SK-N-SH (cell line): ENCODE results near the gene PMP22. TPM values are rescaled to one million over a fixed set of nuclear protein-coding genes. Genes with fewer than 3 reads are reported as not detected.

Experiments used
- CTCF ChIA-PET: fragments of 300-600, 350-600 bp; formaldehyde crosslinking; extraction: SDS; loops from one replicate; lab custom pipeline; 2021; lab: Yijun Ruan, JAX
- POLR2A ChIA-PET: fragments of 350-600 bp; sonication (Branson Sonifier 250); formaldehyde crosslinking; extraction: SDS; loops from one replicate; lab custom pipeline; 2020; ENCODE audit warnings: antibody characterized with exemption, inconsistent platforms; lab: Yijun Ruan, JAX
- DNase-seq: peaks from one replicate; pipeline ENCODE4 v3.0.0; 2012
- H2AFZ ChIP-seq: fragments of 200-600 bp; sonication (generic); 2 replicates; pipeline ENCODE4 v1.8.1; 2016; ENCODE audit warnings: antibody characterized with exemption, mild to moderate bottlenecking, low read depth
- H3F3A ChIP-seq: fragments of 200-600 bp; sonication (generic); replicated peaks from 2 replicates; pipeline ENCODE3; 2016; ENCODE audit warnings: antibody characterized with exemption, mild to moderate bottlenecking; ENCODE audit not compliant: insufficient read depth
- H3K27ac ChIP-seq, 2 experiments: fragments of 200-500 bp in 1 of 2; fragments of 200-600 bp in 1 of 2; sonication (Bioruptor generic) in 1 of 2; sonication (generic), shearing (Covaris generic) in 1 of 2; 2 replicates each; pipeline versions ENCODE4 v1.5.1 to v1.6.1; 2014 to 2016; ENCODE audit warnings: low read depth in 2 of 2, inconsistent platforms in 1 of 2, low read length in 1 of 2, mild to moderate bottlenecking in 1 of 2, mixed read lengths in 1 of 2
- H3K27me3 ChIP-seq: fragments of 200-600 bp; sonication (generic), shearing (Covaris generic); 2 replicates; pipeline ENCODE4 v1.6.1; 2016; ENCODE audit warnings: mixed run types; ENCODE audit not compliant: insufficient read depth
- H3K36me3 ChIP-seq, 2 experiments: fragments of 200-500 bp in 1 of 2; fragments of 200-600 bp in 1 of 2; sonication (Bioruptor generic) in 1 of 2; sonication (generic) in 1 of 2; replicated peaks in 1 of 2; 2 replicates each; pipeline versions ENCODE3 to v1.5.1; 2014 to 2016; ENCODE audit warnings: low read length in 1 of 2, mild to moderate bottlenecking in 1 of 2; ENCODE audit not compliant: insufficient read depth in 2 of 2, control insufficient read depth in 1 of 2
- H3K4me1 ChIP-seq, 2 experiments: fragments of 200-500 bp in 1 of 2; fragments of 200-600 bp in 1 of 2; sonication (Bioruptor generic) in 1 of 2; sonication (generic), shearing (Covaris generic) in 1 of 2; 2 replicates each; pipeline versions ENCODE4 v1.5.1 to v1.6.1; 2014 to 2016; ENCODE audit warnings: low read depth in 1 of 2, low read length in 1 of 2, mixed run types in 1 of 2; ENCODE audit not compliant: insufficient read depth in 2 of 2, control insufficient read depth in 1 of 2
- H3K4me2 ChIP-seq: fragments of 200-600 bp; sonication (generic), shearing (Covaris generic); 2 replicates; pipeline ENCODE4 v1.6.1; 2017; ENCODE audit warnings: mixed run types
- H3K4me3 ChIP-seq, 2 experiments: fragments of 200-500 bp in 1 of 2; fragments of 200-600 bp in 1 of 2; sonication (Bioruptor generic) in 1 of 2; sonication (generic), shearing (Covaris generic) in 1 of 2; 2 replicates each; pipeline versions ENCODE4 v1.5.1 to v1.8.1; 2014 to 2016; ENCODE audit warnings: low read depth in 2 of 2, inconsistent platforms in 1 of 2, low read length in 1 of 2, mild to moderate bottlenecking in 1 of 2, mixed read lengths in 1 of 2, moderate library complexity in 1 of 2
- H3K79me2 ChIP-seq: fragments of 200-600 bp; sonication (generic); 2 replicates; pipeline ENCODE4 v1.8.1; 2017; ENCODE audit warnings: mild to moderate bottlenecking; ENCODE audit not compliant: insufficient read depth
- H3K9ac ChIP-seq: fragments of 200-600 bp; sonication (generic); 2 replicates; pipeline ENCODE4 v1.6.1; 2017; ENCODE audit warnings: mixed run types
- H3K9me2 ChIP-seq: fragments of 200-600 bp; sonication (generic); 2 replicates; pipeline ENCODE4 v1.6.1; 2017; ENCODE audit warnings: mixed run types
- H3K9me3 ChIP-seq: fragments of 200-600 bp; sonication (generic); 2 replicates; pipeline ENCODE4 v1.6.1; 2017; ENCODE audit warnings: mixed run types, mild to moderate bottlenecking, moderate library complexity
- H4K20me1 ChIP-seq: fragments of 200-600 bp; sonication (generic); 2 replicates; pipeline ENCODE4 v1.6.1; 2017; ENCODE audit warnings: mild to moderate bottlenecking, mixed run types; ENCODE audit not compliant: insufficient read depth
- ELF1 ChIP-seq: IDR thresholded peaks from 2 replicates; pipeline ENCODE4 v1.4.0; 2012
- FOXJ3 ChIP-seq: sonication (generic); formaldehyde crosslinking; IDR thresholded peaks from 2 replicates; pipeline ENCODE4 v1.5.1; 2020; ENCODE audit warnings: mild to moderate bottlenecking, missing genetic modification reagents
- FOXM1 ChIP-seq: IDR thresholded peaks from 2 replicates; pipeline ENCODE4 v1.4.0; 2012; ENCODE audit warnings: low read depth, mild to moderate bottlenecking
- GABPA ChIP-seq: IDR thresholded peaks from 2 replicates; pipeline ENCODE4 v1.4.0; 2012; ENCODE audit warnings: low read depth, mild to moderate bottlenecking
- GATA2 ChIP-seq: sonication (generic); formaldehyde crosslinking; IDR thresholded peaks from 2 replicates; pipeline ENCODE4 v1.5.0; 2020; ENCODE audit warnings: mild to moderate bottlenecking, missing genetic modification reagents
- MEF2A ChIP-seq: IDR thresholded peaks from 2 replicates; pipeline ENCODE4 v1.4.0; 2012; ENCODE audit warnings: low read depth, borderline replicate concordance
- NFIC ChIP-seq: IDR thresholded peaks from 2 replicates; pipeline ENCODE4 v1.4.0; 2012; ENCODE audit warnings: borderline replicate concordance
- POLR2AphosphoS5 ChIP-seq: IDR thresholded peaks from 2 replicates; pipeline ENCODE4 v1.6.1; 2012; ENCODE audit warnings: low read depth, low read length
- RAD21 ChIP-seq: IDR thresholded peaks from 2 replicates; pipeline ENCODE4 v1.6.1; 2012; ENCODE audit warnings: mild to moderate bottlenecking, low read length
- SIN3A ChIP-seq: IDR thresholded peaks from 2 replicates; pipeline ENCODE4 v1.6.1; 2012; ENCODE audit warnings: low read depth, mild to moderate bottlenecking, low read length, moderate library complexity, borderline replicate concordance
- SMC3 ChIP-seq: IDR thresholded peaks from 2 replicates; pipeline ENCODE4 v1.6.1; 2012; ENCODE audit warnings: low read depth, low read length, improper control_type of control experiment
- TCF12 ChIP-seq: IDR thresholded peaks from 2 replicates; pipeline ENCODE4 v1.4.0; 2012
- WGBS: methylation state at CpG from one replicate; pipeline ENCODE4 v1.1.6; 2017; ENCODE audit warnings: low lambda C conversion rate; 5-methylcytosine and 5-hydroxymethylcytosine counted together
- polyA plus RNA-seq, 3 experiments: library from polyadenylated mRNA; depleted of rRNA; stranded (reverse); fragments of >200 nt; gene quantifications; 2 replicates each; pipeline ENCODE4 v1.2.3, GENCODE V29; 2012
- TF ChIP-seq, protein P1 (sequence below): IDR thresholded peaks from 2 replicates; pipeline ENCODE4; 2012
- TF ChIP-seq, protein P2 (sequence below): IDR thresholded peaks from 2 replicates; pipeline ENCODE4 v1.6.1; 2012; ENCODE audit warnings: mild to moderate bottlenecking, low read depth, low read length, moderate library complexity
- TF ChIP-seq, protein P3 (sequence below): IDR thresholded peaks from 2 replicates; pipeline ENCODE4 v1.4.0; 2012; ENCODE audit warnings: low read depth

PMP22 gene
- polyA plus RNA-seq, 1 of the 3 experiments (the other 2 are of a cell fraction) = 82.5 TPM

DNA sequence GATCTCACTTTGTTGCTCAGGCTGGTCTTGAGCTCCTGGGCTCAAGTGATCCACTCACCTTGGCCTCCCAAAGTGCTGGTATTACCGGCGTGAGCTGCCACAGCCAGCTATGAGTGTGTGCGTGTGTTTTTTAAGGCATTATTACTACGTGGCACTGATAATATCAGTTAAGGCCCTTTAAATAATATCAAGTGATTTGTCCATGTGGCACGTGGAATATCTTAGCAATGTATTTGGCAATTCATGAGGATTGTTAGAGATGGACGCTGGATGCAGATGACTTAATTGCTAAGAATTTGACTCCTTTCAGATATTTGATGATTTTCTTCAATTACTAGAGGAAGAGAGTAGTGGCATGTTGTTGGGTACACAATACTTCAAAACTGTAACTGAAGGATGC lies 25.5 kb upstream of the PMP22 start:
- H3K9me2 ChIP-seq = no peaks in the 10 kb centered on the region
- 74% methylated on average over 6 of the region's 6 CpGs for WGBS
- H3F3A ChIP-seq = no peaks in the 10 kb centered on the region
- H2AFZ ChIP-seq = no peak overlapping the region
- no peaks in the 10 kb centered on the region for H3K36me3 ChIP-seq
- ChIA-PET CTCF (interaction anchor here (2.3 kb wide), 1 partner anchor 212 kb away, joined by 6 read pairs; no protein-coding TSS in a partner anchor), POLR2A (no interaction called here)
- no peak overlapping the region for H3K9ac ChIP-seq
- H4K20me1 ChIP-seq = no peaks in the 10 kb centered on the region
- H3K4me3 ChIP-seq = no peak overlapping the region
- H3K9me3 ChIP-seq = no peaks in the 10 kb centered on the region
- H3K79me2 ChIP-seq = no peaks in the 10 kb centered on the region
- no peaks in the 10 kb centered on the region; the same call in 1 of the 2 replicates for H3K27me3 ChIP-seq
- no peak for TF ChIP-seq FOXJ3 (CRISPR knock-in tag)
- no peak for TF ChIP-seq RAD21
- DNase-seq = no peak
- H3K4me2 ChIP-seq = no peak overlapping the region
- peaks cover 0 to 29% of the 10 kb centered on the region in 2 experiments; a peak in 2 of 4 replicates for H3K4me1 ChIP-seq
- H3K27ac ChIP-seq = no peak overlapping the region

DNA sequence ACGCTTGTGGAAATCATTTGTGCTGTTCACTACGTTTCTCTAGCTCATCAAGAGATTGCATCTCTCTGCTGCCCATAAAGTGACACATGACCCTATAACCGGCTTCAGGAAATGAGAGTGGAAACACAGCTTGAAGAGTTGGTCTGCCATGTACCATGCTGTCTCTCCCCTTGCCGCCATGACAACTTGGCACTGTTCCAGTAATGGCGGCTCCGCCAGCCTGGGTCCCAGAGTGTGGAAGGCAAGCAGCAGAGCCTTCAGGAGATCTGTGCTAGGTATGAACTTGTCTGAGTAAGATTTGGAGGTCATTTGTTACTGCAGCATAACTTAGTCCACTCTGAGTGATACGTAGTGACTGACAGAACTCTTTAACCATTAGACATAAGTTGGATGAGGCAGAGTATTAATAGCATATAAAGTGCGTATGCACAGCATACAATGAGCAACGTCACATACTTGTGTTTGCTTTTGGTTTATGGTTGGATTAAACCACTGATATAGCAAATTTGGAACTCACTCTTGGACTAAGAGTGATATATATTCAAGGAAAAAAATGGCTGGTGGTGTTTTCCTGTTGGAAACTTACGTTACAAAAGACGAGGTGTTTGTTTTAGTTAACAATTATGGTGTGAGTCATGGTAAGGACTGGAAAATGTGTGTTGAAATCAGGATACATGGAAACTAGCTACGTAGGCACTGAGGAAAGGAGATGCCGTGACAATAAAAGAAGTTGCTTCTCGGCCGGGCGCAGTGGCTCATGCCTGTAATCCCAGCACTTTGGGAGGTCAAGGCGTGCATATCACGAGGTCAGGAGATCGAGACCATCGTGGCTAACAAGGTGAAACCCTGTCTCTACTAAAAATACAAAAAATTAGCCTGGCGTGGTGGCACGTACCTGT lies 24.4 kb upstream of the PMP22 start:
- H3F3A ChIP-seq = no peaks in the 10 kb centered on the region
- DNase-seq = peak; percentile 39
- CTCF ChIA-PET = interaction anchor here (0.5 to 0.8 kb wide), 2 partner anchors 11 to 14 kb away, joined by 3 read pairs; no protein-coding TSS in a partner anchor

DNA sequence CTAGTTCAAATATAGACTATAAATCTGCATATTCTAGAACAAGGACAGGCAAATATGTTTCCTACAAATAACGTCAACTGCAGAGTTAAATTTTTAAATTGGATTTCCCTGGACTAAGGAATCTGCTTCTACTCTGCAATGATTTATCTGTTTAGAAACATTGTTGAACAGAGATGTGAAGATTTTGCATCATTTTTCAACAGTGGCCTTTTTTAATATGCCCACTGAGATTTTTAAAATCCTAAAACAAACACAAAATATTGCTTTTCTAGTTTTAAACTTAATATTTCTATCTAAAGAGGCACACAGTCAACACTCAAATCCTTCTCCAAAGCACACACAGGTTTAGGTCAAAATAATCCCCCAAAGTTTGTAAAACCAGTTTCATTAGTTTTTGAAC lies 23.7 kb upstream of the PMP22 start:
- CTCF ChIA-PET = interaction anchor here (0.8 kb wide), 1 partner anchor 15 kb away, joined by 3 read pairs; no protein-coding TSS in a partner anchor
- POLR2A ChIA-PET = no interaction called here
- no peak overlapping the region for H3K9ac ChIP-seq
- H2AFZ ChIP-seq = no peak overlapping the region
- no peaks in the 10 kb centered on the region; the same call in 1 of the 2 replicates for H3K27me3 ChIP-seq
- no peaks in the 10 kb centered on the region for H3K9me3 ChIP-seq
- H3K4me1 ChIP-seq = peaks cover 0 to 25% of the 10 kb centered on the region in 2 experiments; a peak in 2 of 4 replicates
- H3K79me2 ChIP-seq = no peaks in the 10 kb centered on the region
- 33% methylated on average over 1 of the region's 1 CpG for WGBS
- H4K20me1 ChIP-seq = no peaks in the 10 kb centered on the region
- no peaks in the 10 kb centered on the region for H3K9me2 ChIP-seq
- H3K36me3 ChIP-seq = no peaks in the 10 kb centered on the region
- peak overlapping the region in 1 of 2 experiments; percentile 75; a peak in 2 of 4 replicates for H3K27ac ChIP-seq
- H3K4me3 ChIP-seq = no peak overlapping the region
- H3K4me2 ChIP-seq = no peak overlapping the region
- TF ChIP-seq SIN3A (no peak), POLR2AphosphoS5 (no peak), FOXM1 (no peak), GABPA (no peak), TCF12 (no peak), SMC3 (no peak), MEF2A (no peak), ELF1 (no peak)
- TF ChIP-seq, protein P1, sequence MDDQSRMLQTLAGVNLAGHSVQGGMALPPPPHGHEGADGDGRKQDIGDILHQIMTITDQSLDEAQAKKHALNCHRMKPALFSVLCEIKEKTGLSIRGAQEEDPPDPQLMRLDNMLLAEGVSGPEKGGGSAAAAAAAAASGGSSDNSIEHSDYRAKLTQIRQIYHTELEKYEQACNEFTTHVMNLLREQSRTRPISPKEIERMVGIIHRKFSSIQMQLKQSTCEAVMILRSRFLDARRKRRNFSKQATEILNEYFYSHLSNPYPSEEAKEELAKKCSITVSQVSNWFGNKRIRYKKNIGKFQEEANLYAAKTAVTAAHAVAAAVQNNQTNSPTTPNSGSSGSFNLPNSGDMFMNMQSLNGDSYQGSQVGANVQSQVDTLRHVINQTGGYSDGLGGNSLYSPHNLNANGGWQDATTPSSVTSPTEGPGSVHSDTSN = no peak
- TF ChIP-seq, protein P2, sequence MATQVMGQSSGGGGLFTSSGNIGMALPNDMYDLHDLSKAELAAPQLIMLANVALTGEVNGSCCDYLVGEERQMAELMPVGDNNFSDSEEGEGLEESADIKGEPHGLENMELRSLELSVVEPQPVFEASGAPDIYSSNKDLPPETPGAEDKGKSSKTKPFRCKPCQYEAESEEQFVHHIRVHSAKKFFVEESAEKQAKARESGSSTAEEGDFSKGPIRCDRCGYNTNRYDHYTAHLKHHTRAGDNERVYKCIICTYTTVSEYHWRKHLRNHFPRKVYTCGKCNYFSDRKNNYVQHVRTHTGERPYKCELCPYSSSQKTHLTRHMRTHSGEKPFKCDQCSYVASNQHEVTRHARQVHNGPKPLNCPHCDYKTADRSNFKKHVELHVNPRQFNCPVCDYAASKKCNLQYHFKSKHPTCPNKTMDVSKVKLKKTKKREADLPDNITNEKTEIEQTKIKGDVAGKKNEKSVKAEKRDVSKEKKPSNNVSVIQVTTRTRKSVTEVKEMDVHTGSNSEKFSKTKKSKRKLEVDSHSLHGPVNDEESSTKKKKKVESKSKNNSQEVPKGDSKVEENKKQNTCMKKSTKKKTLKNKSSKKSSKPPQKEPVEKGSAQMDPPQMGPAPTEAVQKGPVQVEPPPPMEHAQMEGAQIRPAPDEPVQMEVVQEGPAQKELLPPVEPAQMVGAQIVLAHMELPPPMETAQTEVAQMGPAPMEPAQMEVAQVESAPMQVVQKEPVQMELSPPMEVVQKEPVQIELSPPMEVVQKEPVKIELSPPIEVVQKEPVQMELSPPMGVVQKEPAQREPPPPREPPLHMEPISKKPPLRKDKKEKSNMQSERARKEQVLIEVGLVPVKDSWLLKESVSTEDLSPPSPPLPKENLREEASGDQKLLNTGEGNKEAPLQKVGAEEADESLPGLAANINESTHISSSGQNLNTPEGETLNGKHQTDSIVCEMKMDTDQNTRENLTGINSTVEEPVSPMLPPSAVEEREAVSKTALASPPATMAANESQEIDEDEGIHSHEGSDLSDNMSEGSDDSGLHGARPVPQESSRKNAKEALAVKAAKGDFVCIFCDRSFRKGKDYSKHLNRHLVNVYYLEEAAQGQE = no peak
- TF ChIP-seq, protein P3, sequence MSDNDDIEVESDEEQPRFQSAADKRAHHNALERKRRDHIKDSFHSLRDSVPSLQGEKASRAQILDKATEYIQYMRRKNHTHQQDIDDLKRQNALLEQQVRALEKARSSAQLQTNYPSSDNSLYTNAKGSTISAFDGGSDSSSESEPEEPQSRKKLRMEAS = no peak
- no peaks in the 10 kb centered on the region for H3F3A ChIP-seq
- no peak for DNase-seq

More for the DNA sequence above, 24.4 kb upstream of the PMP22 start:
- Histone ChIP-seq H3K9ac (no peak overlapping the region), H3K4me1 (peaks cover 0 to 27% of the 10 kb centered on the region in 2 experiments; a peak in 2 of 4 replicates), H3K9me3 (no peaks in the 10 kb centered on the region), H3K9me2 (no peaks in the 10 kb centered on the region), H2AFZ (no peak overlapping the region), H3K79me2 (no peaks in the 10 kb centered on the region), H3K36me3 (no peaks in the 10 kb centered on the region), H3K4me3 (no peak overlapping the region), H3K4me2 (no peak overlapping the region), H4K20me1 (no peaks in the 10 kb centered on the region), H3K27me3 (no peaks in the 10 kb centered on the region; the same call in 1 of the 2 replicates), H3K27ac (peak overlapping the region in 1 of 2 experiments; percentile 75; a peak in 2 of 4 replicates)
- TF ChIP-seq FOXM1 = no peak
- peak; percentile 26; the same call in 1 of the 2 replicates for TF ChIP-seq GATA2 (CRISPR knock-in tag)
- 0 out of 2 replicates have a peak, but pooled peaks have one; percentile 14 for TF ChIP-seq NFIC
- 57% methylated on average over 22 of the region's 22 CpGs for WGBS
- POLR2A ChIA-PET = no interaction called here
